ENCODE data around the gene RAB39B.

GRCh38 chrX:155279873-155280272, 15.6 kb upstream of the RAB39B start:
- no peak for TF ChIP-seq CTCF (IDR thresholded peaks at IDR 0.05)
- no peak for TF ChIP-seq POLR2AphosphoS5 (IDR thresholded peaks at IDR 0.05)
- no peak for TF ChIP-seq POLR2A (IDR thresholded peaks at IDR 0.05)
